HuH-7 (cell line): ENCODE data around the gene DPP6.

ENCODE experiments used
- DNase-seq: peaks from one replicate; pipeline ENCODE4 v3.0.0; 2011; ENCODE audit warnings: low spot score

Gene DPP6

DNA sequence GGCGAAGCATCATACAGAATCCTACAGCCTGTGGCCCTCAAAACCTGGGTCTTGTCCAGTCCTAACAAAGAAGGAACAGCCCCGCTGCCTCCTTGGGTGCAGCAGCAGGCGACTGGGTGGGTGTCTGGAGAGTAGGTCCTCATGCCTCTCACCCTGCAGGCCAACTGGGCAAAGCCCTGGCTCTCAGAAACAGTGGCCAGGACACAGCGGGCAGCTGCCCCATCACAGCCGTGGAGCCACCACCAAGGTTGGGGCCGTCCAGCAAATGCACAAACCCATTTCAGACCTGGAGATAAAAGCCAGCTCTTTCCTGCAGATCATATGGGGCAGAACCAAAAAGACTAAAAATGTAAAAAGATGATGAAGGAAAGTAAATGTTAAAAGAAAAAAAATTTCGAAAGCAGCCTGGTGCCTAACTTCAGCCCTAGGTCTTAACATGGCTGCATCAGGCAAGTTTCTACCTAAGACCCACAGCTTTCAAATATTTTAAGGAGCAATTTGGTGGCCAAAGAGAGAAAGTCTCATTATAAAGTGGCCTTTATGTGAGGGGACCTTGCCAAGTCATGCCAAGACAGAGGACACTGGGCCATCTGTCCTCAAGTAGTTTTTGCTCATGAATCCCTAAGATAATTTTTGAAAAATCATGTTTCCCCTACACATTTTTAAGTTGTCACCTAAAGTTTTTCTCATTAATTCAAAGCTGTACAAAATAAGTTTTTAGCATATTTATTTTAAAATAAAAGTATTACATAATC lies 808.6 kb downstream of the DPP6 start:
- DNase-seq: no peak

- no peak for DNase-seq
These were observed 809.4 kb downstream of the DPP6 start for GRCh38 chr7:154861589-154861988.

- DNase-seq: no peak
These were observed 810.1 kb downstream of the DPP6 start for GRCh38 chr7:154862153-154862791.

GRCh38 chr7:154863766-154864522 lies 811.7 kb downstream of the DPP6 start:
- no peak for DNase-seq

- no peak for DNase-seq
These were observed 812.3 kb downstream of the DPP6 start for GRCh38 chr7:154864523-154864891.

GRCh38 chr7:154865984-154866685 lies 813.9 kb downstream of the DPP6 start:
- no peak for DNase-seq

GRCh38 chr7:154867068-154867467 lies 814.9 kb downstream of the DPP6 start:
- DNase-seq: no peak

DNA sequence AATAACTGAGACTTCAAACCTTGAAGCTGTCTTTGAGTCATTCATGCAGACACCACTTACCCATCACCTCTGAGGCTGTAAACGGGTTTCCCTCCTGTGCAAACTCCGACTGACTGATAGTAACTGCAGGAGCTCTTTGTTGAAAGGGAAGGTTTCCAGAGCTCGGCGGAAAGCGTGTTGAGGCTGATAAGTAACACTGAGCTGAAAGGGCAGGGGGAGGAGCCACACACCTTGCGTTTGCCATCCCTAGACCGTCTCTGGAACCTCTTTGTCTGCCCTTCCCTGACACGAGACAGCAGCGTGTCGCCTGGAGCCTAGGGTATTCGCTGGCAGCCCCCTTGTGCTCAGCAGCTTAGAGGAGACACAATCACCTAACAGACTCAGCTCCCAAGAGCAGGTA lies 816.7 kb downstream of the DPP6 start:
- DNase-seq: no peak

DNA sequence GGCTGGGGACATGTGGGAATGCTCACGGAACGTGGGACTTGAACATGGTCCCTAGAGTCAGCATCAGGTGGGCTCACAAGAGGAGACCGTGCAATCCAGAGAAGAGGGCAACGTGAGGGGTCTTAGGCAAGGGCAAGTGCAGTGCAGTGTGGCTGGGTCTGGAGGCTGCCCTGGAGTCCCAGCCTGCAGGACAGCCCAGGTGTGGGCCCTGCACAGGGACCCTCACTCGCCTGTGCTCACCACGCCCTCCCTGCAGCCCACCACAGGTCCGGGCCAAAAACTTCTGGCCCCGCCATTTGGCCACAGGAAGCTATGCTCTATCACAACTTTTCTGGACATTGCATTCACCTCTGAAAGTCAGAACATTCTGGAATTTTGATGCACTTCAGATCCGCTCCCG lies 817.2 kb downstream of the DPP6 start:
- DNase-seq: no peak

DNA sequence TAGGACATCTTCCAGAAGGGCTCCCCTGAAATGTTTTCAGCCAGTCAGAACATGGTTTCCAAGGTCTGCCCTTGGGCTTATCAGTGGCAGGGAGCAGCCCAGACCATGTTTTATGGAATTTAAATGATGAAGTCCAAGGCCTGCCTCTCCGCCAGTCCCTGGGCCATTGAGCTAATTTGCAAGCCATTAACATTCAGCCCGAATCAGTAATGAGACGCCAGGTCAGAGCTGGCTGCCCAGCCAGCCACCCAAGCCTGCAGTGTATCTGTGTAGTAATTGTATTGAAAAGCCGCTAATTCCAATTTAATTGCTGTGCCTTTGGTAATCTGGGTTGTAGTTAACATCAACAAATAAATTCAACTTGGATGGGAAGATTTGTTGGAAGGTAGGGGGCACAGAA lies 819.3 kb downstream of the DPP6 start:
- DNase-seq: no peak

DNA sequence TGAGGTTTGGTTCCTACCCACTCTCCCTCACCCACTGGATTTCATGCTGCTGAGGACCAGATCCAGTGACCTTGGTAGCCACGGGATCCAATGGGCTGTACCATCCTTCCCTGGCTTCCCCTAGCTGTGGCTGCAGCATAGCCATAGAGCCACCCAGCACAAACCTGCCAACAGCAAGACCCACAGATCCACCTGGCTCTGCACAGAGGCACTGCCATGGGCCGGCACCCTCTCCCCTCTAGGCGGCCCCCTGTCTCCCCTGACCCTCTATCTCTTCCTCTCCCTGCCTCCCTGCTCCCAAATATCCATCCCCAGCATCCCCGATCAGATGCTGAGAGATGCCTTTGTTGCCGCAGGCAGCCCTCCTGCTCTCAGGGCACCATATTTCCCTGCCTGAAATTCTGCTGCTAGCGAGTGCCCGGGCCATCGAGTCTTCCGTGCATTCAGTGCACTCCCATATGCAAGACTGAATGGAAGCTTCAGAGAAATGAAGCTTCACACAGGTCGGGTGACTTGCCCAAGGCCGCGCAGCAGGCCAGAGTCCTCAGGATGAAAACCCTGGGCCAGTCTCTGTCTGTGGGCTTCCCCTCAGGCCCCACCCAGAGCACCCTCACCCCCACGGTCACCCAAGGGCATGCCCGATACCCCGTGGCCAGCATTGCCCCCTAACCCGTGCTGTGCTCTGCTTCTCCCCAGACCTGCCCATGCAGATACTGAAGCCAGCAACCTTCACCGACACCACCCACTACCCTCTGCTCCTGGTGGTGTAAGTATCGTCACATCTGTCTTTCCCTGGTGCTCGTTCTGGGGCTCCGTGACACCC lies 819.9 kb downstream of the DPP6 start:
- DNase-seq: no peak

- DNase-seq: no peak
These were observed 820.8 kb downstream of the DPP6 start for GRCh38 chr7:154872811-154873499.

DNA sequence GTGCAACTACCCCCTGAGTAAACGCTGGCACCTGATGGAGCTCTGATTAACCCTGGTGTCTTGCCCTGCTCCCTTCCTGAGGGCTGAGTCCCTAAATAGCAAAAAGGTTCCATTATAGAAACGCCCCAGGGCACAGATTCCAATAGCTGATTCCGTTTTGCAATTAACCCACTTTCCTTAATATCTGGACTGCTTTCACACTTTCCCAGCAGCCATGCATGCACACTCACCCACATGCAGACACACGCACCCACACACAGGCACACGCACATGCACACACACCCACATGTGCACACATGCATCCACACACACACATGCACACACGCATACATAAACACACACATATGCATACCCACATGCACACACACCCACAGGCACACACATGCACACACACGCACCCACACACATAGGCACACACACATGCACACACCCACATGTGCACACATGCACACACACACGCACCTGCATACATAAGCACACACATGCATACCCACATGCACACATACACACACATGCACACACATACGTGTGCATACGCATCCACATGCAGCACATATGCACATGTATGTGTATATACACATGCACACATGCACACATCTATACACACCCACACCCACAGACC lies 821.4 kb downstream of the DPP6 start:
- no peak for DNase-seq

- DNase-seq: no peak
These were observed 822.4 kb downstream of the DPP6 start for GRCh38 chr7:154874409-154875113.

DNA sequence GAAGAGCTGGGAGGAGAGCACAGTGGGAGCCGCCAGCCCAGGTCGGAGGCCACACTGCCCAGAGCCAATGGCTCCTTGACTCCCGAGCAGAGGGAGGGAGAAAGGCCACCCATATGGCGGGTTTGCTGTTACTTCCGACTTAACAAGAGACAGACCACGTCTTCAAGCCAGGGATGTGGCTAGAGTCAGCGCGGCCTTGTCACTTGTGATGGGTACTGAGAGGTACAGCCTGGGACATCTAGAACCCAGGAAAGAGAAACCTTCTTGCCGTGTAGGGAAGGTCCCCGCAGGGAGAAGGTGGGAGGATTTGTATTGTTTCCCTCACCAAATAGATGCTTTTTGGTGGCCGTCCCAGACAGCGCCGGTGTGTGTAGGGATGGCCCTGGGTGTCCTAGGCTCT lies 823.1 kb downstream of the DPP6 start:
- no peak for DNase-seq

GRCh38 chr7:154876516-154876915 lies 824.3 kb downstream of the DPP6 start:
- DNase-seq: no peak

- no peak for DNase-seq
These were observed 824.8 kb downstream of the DPP6 start for GRCh38 chr7:154877031-154877430.

DNA sequence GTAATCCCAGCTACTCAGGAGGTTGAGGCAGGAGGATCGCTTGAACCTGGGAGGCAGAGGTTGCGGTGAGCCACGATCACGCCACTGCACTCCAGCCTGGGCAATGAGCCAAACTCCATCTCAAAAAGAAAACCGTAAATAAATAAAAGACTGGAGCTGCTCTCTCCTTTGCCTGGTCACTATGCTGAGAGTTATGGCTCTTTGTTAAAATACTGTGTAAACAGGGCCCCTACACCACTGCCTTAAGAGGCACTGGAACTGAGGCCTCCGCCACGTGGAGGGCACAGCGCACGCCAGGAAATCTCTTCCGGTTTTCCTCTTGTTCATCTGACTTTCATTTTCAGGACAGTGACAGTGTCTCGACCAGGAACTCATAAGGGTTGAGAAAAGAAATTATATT lies 827.4 kb downstream of the DPP6 start:
- DNase-seq: no peak

DNA sequence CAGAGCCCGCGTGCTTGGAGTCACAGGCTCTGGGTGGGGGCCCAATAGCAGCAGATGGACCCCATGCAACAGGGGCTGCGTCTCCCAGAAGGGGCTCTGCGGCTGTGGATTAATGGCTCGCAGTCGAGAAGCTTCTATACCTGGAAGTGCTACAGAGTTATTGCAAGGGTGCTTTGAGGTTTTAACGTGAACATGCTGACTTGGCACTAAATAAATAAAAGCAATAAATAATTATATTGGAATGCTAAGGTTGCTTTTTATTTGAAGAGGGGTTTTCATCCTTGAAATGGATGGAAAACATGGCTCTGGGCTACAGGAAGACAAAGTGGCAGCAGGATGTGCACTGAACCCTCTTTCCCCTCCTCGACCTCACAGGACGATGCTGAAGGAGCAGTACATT lies 828.3 kb downstream of the DPP6 start:
- no peak for DNase-seq

GRCh38 chr7:154881026-154881425 lies 828.8 kb downstream of the DPP6 start:
- DNase-seq: no peak
